Measurements from ENCODE around the gene SPRTN.

Gene SPRTN

GRCh38 chr1:231313661-231314060, 24.4 kb upstream of the SPRTN start:
- TF ChIP-seq, protein P1, sequence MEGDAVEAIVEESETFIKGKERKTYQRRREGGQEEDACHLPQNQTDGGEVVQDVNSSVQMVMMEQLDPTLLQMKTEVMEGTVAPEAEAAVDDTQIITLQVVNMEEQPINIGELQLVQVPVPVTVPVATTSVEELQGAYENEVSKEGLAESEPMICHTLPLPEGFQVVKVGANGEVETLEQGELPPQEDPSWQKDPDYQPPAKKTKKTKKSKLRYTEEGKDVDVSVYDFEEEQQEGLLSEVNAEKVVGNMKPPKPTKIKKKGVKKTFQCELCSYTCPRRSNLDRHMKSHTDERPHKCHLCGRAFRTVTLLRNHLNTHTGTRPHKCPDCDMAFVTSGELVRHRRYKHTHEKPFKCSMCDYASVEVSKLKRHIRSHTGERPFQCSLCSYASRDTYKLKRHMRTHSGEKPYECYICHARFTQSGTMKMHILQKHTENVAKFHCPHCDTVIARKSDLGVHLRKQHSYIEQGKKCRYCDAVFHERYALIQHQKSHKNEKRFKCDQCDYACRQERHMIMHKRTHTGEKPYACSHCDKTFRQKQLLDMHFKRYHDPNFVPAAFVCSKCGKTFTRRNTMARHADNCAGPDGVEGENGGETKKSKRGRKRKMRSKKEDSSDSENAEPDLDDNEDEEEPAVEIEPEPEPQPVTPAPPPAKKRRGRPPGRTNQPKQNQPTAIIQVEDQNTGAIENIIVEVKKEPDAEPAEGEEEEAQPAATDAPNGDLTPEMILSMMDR (IDR thresholded peaks at IDR 0.05; ENCODE audit: borderline replicate concordance, control extremely low read depth, extremely low read depth, insufficient read depth, missing control alignments): no peak
- in situ Hi-C loops (cut with MboI; ENCODE audit: low sequenced_read_pairs, unreplicated experiment): no loop called here
- DNase-seq (ENCODE audit: low spot score): no peak

DNA sequence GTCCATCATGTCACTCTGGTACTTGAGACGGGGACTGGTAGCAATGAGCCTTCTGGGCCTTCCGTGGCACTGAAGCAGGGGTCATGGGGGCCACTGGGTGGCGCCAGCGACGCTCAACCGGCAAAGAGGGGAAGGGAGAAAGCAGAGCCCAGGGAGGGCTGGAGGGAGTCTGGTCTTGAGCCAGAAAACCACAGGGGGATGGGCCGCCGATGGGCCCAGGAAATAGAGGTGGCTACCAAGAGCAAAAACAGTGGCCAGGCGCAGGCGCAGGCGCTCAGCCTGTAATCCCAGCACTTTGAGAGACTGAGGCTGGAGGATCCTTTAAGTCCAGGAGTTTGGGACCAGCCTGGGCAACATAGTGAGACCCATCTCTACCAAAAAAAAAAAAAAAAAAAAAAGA, 22.2 kb upstream of the SPRTN start:
- DNase-seq (ENCODE audit: low spot score): peak; percentile 67
- in situ Hi-C loops (cut with MboI; ENCODE audit: low sequenced_read_pairs, unreplicated experiment): no loop called here
- TF ChIP-seq, protein P1 (IDR thresholded peaks at IDR 0.05; ENCODE audit: borderline replicate concordance, control extremely low read depth, extremely low read depth, insufficient read depth, missing control alignments): peak; percentile 78

DNA sequence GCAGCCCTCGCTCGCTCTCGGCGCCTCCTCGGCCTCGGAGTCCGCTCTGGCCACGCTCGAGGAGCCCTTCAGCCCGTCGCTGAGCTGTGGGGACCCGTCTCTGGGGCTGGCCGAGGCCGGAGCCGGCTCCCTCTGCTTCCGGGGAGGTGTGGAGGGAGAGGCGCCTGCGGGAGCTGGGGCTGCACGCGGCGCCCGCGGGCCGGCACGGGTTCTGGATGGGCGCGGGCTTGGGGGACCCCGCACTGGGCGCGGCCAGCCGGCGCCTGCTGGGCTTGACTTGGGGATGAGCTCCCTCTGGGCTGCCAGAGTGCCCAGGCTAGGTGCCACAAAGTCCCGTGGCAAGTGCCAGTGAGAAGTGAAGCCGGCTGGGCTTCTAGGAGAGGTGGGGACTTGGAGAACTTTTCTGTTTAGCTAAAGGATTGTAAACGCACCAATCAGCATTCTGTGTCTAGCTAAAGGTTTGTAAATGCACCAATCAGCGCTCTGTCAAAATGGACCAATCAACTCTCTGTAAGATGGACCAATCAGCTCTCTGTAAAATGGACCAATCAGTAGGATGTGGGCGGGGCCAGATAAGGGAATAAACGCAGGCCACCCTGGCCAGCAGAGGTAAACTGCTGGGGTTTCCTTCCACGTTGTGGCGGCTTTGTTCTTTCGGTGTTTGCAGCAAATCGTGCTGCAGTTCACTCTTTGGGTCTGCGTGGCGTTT, 20.6 kb upstream of the SPRTN start:
- in situ Hi-C loops (cut with MboI; ENCODE audit: low sequenced_read_pairs, unreplicated experiment): no loop called here
- no peak for DNase-seq (ENCODE audit: low spot score)
- TF ChIP-seq, protein P1 (IDR thresholded peaks at IDR 0.05; ENCODE audit: borderline replicate concordance, control extremely low read depth, extremely low read depth, insufficient read depth, missing control alignments): no peak

GRCh38 chr1:231318015-231318355, 20.1 kb upstream of the SPRTN start:
- in situ Hi-C loops (cut with MboI; ENCODE audit: low sequenced_read_pairs, unreplicated experiment): no loop called here
- TF ChIP-seq, protein P1 (IDR thresholded peaks at IDR 0.05; ENCODE audit: borderline replicate concordance, control extremely low read depth, extremely low read depth, insufficient read depth, missing control alignments): no peak
- no peak for DNase-seq (ENCODE audit: low spot score)

DNA sequence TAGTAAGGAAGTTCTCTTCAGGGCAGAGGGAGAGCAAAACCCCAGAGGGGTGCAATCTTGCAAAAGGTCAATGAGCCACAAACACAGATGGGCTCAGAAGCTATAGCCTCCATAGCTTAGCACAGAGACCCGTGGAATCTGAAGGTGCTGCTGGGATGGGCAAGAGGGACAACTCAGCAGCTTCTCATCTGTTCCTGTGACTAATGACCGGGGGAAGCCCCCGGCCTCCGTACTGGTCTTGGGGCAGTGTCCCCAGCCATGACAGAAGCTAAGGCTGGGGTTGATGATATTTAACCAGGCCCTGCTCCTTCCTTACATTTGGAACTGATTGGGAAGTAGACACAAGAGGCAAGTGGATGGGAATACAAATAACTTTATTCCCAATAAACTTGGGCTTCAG, 19.5 kb upstream of the SPRTN start:
- in situ Hi-C loops (cut with MboI; ENCODE audit: low sequenced_read_pairs, unreplicated experiment): no loop called here
- no peak for DNase-seq (ENCODE audit: low spot score)
- TF ChIP-seq, protein P1 (IDR thresholded peaks at IDR 0.05; ENCODE audit: borderline replicate concordance, control extremely low read depth, extremely low read depth, insufficient read depth, missing control alignments): no peak

DNA sequence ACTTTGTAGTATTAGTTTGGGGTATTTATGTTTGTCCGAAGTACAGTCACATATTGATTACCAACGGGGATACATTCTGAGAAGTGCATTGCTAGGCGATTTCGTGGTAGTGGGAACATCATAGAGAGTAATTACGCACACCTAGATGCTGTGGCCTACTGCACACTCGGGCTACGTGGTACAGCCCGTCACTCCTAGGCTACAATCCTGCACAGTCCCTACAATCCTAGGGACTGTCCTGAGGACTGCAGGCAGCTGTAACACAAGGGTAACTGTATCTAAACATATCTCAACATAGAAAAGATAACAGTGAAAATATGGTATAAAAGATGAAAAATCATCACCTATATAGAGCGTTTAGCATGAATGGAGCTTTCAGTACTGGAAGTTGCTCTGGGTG, 19.0 kb upstream of the SPRTN start:
- DNase-seq (ENCODE audit: low spot score): no peak
- in situ Hi-C loops (cut with MboI; ENCODE audit: low sequenced_read_pairs, unreplicated experiment): no loop called here
- TF ChIP-seq, protein P1 (IDR thresholded peaks at IDR 0.05; ENCODE audit: borderline replicate concordance, control extremely low read depth, extremely low read depth, insufficient read depth, missing control alignments): no peak
